GM19467 (cell line): ENCODE measurements around the gene ELOA.
"Not testable (repeated sequence)": the region's sequence is repeated elsewhere in the genome, so short reads cannot be mapped to it uniquely, and the experiment has no call there.

Source experiments
- ATAC-seq: cut with Tn5 transposase; IDR thresholded peaks from one replicate; pipeline ENCODE4 v1.9.1; 2021; ENCODE audit warnings: mild to moderate bottlenecking, moderate library complexity; ENCODE audit not compliant: unreplicated experiment

ELOA gene

DNA sequence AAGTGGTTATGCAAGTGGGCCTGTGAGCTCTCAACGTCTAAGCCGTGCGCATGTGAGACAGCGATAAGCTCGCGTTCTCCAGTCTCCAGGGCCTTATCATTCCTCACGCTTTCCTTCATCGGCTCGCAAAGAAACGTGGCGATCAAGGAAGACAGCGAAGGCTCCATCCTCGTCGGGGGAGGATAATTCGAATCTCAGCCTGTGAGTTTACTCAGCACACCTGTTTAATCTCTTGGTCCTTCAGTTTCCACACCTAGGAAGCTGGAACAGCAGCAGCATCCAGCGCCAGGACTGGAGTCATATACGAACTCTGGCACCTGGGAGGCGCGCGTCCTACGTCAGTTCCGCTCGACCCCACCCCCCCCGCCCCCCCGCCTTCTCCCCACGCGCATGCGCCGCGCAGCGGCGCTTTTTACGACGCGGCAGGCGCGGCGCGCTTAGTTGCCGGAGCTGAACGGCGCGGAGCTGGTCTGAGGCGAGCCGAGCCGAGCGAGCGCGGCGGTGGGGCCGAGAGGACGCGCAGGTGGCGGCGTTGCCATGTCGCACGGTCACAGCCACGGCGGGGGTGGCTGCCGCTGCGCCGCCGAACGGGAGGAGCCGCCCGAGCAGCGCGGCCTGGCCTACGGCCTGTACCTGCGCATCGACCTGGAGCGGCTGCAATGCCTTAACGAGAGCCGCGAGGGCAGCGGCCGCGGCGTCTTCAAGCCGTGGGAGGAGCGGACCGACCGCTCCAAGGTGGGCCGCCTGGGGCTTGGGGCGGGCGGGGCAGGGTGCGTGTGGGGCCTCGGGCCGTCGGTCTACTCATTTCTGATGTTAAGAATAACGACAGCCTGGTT, 34.9 kb downstream of the ELOA start, which contains the start of gene PITHD1:
PITHD1 (plus strand) TSS at position 440 of the 836 bp plus-strand sequence; CDS start at position 538, 98 bp downstream.
- peak; percentile 77 for ATAC-seq

DNA sequence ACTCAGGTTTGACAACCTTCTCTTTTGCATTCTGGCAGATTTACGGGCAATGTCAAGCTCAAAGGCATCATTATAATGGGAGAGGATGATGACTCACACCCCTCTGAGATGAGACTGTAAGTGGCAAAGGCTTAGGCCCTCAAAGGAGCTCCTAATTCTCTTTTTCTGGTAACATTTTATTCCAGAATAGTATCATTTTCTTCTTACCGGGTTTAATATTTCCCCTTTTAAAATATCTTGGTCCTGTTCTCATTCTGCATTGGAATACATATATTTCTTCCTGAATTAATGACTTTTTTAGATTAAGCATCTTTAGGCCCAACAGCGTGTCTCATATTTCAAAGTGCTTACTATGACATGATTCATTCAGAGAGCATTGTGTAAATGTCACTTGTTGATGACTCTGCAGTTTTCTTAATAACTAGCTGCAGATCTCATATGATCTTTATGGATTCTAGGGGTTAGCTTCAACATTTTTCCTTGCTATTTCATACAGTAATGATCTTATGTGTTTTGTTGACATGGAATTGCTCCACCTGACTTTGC, 36.6 kb downstream of the ELOA start:
- no peak for ATAC-seq

DNA sequence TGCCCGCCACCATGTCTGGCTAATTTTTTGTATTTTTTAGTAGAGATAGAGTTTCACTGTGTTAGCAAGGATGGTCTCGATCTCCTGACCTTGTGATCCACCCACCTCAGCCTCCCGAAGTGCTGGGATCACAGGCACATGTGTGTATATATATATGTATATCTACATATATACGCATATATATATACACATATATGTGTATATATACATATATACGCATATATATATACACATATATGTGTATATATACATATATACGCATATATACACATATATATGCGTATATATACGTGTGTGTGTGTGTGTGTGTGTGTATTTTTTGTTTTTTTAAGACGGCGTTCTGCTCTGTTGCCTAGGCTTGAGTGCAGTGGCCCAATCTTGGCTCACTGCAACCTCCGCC, 39.9 kb downstream of the ELOA start:
- ATAC-seq = not testable (repeated sequence)

DNA sequence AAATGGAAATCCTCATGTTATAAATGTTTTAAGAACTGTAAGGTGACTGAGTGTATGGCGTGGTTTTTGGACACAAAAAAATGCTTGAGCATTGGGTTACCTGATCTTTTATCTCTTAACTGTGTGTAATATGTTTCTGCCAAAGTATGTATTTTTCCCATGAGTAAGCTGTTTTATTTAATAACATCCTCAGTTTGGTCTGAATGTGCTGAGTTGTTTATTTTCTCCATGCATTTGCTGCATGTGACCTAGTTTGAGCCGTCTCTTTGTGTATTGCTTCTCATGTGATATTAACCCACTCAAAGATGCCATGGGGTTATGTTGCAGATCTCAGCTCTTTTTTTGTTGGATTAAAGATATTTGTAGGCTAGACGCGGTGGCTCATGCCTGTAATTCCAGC, 41.6 kb downstream of the ELOA start:
- no peak for ATAC-seq

DNA sequence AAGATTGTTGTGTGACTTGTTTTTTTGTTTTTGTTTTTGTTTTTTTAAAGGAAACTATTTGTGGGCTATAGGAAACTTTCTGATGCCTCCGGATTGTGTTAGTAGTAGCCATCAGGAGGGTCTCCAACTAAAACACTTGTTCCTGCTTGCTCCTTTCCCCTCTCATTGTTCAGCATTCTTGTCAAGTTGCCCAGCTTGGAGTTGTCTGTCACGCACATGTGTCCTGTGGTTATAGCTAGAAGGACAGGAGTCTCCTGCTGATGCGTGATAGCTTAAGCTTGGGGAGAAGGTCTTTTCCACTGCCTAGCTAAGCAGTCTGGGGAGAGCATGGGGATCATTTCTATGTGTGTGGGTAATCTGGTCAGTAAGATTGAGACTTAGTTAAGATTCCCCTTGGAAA, 44.4 kb downstream of the ELOA start:
- ATAC-seq = no peak

DNA sequence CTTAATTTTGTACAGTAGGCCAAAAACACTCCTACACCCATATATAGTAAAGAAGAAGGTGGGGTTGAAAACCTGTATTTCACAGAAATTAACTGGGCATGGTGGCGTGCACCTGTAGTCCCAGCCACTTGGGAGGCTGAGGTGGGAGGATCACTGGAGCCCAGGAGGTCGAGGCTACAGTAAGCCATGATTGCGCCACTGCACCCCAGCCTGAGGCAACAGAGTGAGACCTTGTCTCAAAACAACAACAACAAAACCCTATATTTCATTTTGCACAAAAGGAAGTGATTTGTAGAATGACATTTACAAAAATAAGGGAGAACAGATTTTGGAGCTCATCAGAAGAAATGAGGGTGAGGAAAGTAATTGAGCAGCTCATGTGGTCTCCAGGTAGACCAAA, 45.4 kb downstream of the ELOA start:
- ATAC-seq = no peak

DNA sequence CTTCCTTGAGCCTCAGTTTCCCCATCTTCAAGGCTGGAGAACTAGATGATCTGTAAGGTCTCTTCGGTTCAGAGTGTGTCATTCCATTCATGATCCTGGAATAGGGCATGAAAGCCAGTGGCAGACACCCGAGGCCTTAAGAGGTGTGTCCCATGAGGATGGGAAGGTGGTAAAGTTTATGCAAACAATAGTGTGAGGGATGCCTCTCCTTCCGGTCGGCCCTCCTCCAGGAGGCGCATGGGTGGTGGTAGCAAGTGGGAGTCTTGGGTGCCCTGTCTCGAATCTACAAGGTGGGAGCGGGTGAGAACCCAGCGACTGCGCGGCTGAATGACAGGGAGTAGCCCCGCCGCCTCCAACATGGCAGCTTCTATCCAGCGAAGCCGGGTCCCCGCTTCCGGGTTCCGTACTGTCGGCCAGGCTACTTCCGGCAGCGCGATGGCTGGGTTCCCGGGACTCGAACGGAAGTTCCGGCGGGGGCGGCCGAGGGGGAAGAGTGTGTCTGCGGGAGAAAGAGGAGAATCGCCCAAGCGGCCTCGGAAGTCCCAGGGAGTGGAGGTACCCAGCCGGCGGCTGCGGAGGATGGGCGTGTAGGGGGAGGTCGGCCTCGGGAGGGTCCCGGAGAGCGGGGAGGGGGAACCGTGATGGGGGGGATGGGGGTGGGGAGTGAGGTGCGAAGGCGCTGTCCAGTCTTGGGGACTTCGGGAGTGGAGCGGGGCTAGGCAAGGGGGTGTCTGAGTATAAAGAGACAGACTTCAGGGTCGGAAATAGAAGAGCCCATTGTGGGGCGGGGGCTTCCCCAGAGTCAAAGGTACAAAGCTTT, 47.6 kb downstream of the ELOA start, which contains the start of gene LYPLA2:
LYPLA2 (plus strand) TSS at position 450 of the 820 bp plus-strand sequence. CDS start 1,538 bp downstream, outside the sequence.
- peak; percentile 74 for ATAC-seq

DNA sequence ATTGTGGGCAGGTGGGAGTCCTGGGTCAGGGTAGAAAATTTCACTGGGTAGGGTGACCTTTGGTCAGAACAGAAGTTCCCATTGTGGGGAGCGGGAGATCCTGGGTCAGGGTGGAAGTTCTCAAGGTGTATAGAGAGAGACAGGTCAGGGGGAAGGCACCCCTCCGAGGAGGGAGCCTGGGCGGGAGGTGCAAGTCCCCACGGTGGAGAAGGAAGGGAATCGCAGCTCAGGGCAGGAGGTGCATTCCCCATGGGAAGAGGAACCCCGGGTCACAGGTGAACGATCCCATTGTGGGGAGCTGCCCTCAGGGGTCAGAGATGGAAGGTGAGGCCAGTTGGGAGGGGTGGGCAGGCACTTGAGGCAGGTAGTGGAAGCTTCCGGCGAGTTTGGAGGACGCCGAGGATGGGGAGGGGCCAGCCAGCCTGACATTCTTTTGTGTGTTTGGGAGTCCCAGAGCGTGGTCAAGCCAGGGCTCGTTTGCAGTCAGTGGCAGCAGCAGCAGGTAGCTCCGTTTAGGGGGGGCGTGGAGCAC, 48.3 kb downstream of the ELOA start:
- ATAC-seq = no peak

DNA sequence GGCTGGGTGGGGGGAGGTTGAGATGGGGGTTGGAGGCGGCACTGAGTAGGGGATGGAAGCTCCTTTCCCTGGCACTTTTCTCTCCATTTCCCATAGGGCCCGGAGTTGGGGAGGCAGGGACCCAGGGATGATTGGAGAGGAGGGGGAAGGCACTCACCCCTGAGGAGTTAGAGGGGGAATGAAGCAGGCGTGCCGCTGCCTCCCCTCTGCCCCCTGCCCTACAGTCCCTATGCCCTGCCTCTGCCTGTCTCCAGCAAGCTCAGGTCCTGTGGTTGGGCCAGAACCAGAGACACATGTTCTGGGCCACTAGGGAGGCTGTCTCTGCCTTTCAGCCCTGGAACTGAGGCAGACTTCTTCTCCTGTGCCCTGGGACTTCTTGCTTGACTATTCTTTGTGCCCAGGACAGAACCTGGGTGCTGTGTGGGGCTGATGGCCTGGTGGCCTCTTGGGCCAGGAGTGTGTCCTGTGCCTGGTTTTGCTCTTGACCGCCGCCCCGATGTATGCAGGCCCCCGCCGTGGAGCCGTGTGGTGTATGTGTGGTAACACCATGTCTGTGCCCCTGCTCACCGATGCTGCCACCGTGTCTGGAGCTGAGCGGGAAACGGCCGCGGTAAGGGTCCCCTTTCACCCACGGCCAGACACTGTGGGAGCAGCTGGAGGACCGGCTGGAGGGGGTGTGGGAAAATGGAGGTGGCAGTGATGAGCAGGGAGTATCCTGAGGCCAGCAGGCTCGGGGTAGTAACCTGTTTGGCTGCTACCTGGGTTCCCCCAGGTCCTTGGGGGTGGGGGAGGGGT, 49.1 kb downstream of the ELOA start:
- no peak for ATAC-seq

DNA sequence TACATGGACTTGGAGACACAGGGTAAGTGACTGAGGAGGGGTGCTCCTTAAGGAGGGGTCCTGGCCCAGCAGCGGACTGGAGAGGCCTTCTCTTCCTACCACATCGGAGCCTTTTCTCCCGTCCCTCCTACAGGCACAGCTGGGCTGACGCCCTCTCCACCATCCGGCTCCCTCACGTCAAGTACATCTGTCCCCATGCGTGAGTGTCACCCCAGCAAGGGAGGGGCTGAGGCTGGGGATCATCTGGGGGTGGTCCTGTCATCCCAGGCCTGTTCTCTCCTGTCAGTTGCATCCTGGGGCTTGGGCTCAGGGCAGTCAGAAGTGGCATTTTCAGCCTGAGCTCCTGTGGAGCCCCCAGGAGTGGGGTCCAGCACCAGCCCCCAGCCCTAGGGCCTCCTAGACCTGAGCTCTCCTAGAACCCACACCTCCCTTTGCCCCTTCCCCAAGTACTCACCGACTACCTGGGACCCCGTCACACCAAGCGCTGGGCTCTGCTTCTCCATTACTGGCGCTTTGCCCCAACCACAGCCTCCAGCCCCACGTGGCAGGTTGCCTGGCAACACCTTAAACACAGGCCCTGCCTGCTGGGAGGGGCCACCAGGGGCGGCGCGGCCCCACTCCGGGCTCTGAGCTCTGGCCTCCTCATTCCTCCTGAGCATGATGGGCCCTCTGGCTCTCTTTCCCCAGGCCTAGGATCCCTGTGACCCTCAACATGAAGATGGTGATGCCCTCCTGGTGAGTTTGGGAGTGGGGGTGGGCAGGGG, 49.9 kb downstream of the ELOA start:
- ATAC-seq = no peak

DNA sequence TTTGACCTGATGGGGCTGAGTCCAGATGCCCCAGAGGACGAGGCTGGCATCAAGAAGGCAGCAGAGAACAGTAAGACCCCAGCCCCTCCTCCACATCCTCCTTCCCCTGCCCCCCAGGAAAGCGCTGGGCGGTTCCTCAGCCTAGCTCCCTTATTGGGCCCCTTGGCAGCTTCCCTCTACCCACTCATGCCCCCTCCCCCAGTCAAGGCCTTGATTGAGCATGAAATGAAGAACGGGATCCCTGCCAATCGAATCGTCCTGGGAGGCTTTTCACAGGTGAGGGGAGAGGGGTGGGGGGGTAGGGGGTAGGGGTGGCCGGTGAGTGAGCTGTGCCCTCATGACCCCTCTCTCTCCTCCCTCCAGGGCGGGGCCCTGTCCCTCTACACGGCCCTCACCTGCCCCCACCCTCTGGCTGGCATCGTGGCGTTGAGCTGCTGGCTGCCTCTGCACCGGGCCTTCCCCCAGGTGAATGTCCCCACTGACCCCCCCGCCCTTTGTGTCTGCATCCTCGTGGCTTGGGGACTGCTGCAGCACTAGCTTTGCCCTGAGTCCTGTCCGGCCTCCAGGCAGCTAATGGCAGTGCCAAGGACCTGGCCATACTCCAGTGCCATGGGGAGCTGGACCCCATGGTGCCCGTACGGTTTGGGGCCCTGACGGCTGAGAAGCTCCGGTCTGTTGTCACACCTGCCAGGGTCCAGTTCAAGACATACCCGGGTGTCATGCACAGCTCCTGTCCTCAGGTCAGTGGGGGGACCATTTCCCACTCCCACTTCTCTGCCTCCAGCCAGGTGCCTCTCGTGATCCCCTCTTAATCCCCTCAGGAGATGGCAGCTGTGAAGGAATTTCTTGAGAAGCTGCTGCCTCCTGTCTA, 50.8 kb downstream of the ELOA start:
- ATAC-seq = no peak

DNA sequence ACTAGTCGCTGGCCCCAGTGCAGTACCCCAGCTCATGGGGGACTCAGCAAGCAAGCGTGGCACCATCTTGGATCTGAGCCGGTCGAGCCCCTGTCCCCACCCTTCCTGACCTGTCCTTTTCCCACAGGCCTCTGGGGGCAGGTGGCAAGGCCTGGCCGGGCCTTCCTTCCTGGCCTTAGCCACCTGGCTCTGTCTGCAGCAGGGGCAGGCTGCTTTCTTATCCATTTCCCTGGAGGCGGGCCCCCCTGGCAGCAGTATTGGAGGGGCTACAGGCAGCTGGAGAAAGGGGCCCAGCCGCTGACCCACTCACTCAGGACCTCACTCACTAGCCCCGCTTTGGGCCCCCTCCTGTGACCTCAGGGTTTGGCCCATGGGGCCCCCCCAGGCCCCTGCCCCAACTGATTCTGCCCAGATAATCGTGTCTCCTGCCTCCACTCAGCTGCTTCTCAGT, 51.5 kb downstream of the ELOA start:
- ATAC-seq = not testable (repeated sequence)

DNA sequence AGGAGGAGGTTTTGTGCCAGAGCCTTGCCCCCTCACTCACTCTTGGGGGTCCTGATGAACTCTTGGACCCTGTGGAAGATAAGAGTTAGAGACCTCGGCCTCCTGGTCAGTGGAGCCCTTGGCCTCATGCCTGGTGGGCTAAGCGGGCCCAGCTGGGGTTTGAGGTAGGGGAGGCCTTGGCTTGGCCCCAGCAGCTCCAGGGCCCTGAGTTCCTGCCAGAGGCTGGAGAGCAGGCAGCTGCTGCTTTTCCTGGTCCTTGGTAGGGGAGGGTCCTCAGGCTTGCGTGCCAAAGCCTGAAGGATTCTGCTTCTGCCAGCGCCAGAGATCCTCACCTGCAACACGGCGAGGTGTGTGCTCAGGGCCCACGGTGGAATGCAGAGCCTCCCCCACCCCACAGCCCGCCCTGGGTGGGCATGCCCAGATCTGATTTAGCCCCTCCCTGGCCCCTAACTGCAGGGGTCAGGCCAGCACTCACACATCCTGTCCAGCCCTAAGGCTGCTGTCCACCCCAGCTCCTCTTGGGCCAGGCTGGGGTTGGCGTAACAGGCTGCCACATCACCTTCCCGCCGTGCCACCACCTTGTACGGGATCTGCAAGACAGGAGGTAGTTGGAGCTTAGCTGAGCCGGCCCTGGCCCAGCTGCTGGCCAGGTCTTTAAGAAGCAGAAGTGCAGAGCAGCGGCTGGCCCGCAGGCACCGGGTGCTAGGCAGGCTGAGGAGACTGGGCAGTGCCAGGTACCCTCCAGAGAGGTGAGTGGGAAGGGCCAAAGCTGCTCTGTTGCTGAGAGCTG, 52.6 kb downstream of the ELOA start:
- no peak for ATAC-seq

DNA sequence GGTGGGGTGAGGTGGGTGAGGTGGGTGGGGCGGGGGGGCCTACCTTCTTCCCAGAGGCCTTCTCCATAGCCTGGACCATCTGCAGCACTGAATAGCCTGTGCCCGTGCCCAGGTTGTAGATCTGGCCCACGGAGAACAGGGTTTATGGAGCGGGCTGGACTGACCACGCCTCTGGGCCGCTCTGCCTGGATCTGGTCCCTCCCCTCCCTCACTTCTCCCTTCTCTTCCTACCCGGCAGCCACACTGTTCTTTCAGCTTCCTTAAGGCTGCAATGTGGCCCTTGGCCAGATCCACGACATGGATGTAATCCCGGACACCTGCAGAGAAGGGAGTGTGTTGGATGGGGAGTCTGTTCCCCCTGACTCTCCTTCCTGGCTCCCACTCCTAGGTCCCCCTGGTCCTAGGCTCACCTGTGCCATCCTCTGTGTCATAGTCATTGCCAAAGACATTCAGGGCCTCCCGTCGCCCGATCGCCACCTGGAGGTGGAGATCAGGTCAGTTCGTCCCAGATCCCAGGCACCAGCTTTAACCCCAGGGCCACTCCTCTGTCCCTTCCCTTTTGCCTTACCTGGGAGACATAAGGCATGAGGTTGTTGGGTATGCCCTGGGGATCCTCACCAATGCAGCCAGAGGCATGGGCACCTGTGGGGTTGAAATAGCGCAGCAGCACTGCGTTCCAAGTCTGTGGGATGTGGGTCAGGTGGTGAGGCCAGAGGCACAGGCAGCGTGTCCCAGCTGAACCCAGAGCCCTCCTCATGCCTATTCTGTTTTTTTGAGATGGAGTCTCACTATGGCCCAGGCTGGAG, 53.4 kb downstream of the ELOA start:
- no peak for ATAC-seq

DNA sequence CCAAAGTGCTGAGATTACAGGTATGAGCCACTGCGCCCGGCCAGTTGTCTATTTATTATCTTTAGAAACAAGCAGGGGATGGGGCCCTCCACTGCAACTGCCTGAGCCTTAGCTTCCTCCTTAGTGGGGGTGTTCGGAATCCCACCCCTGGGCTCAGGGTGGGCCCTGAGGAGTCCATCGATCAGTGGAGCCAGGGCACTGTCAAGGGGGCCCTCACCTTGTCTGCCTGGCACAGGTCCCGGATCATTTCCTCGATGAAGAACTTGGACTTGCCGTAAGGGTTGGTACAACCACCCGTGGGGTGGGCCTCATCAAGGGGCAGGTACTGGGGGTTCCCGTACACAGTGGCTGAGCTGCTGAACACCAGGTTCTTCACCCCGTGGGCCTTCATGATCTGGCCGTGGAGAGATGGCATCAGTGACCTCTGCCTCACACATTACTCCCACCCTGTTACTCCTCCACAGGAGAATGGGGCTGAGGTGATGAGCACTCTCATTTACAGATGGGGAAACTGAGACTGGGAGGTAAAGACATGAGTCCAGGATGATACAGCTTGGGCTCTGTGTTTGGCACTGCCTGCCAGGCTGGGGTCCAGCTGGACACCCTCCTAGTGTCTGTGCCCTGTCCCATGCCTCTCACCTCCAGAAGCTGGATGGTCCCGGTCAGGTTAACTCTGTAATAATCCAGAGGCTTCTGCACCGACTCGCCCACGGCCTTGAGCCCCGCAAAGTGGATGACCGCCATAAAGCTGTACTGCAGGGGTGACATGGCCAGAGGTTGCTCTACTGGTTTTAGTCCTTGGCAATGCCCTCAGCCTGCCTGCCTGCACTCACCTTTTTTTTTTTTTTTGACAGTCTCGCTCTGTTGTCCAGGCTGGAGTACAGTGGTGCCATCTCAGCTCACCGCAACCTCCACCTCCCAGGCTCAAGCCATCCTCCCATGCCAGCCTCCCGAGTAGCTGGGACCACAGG, 54.5 kb downstream of the ELOA start:
- no peak for ATAC-seq

DNA sequence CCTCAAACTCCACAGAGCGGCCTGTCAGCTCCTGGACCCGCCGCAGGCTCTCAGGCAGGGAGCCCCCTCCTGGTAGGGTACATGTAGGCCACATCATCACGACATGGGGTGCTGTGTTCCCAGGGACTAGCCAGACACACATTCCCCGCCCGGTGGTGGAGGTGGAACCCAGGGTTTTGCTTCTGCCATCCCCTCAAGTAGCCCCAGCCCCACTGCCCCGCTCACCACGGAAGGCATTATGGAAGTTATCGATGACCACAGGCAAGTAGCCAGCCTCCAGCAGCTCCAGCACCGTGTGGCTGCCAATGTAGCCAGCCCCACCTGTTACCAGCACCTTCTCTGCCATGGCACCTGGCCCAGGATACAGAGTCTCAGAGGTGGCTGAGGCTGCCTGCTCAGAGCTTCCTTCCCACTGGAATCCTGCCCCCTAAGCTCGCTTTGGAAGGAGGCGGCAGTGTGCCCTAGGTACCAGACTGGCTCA, 55.4 kb downstream of the ELOA start:
- no peak for ATAC-seq
